Adrenal gland (tissue), 12 donors: Measurements from ENCODE around the gene CRY1. TPM values are rescaled to one million over a fixed set of nuclear protein-coding genes. Genes with fewer than 3 reads are reported as not detected.
A peak's percentile ranks its signal among the peaks of the same experiment; 100 is the strongest.

Experiments used
- DNase-seq, 7 donors: peaks; one replicate each; pipeline ENCODE4 v3.0.0-alpha.2; 2019 to 2020
- H3K27ac ChIP-seq, 5 donors: fragments of 200-600 bp; sonication (generic) in 4 of 5; 1 replicate in 3 of 5; 2 replicates in 2 of 5; pipeline versions ENCODE4 v1.5.1 to v1.8.0; 2016 to 2020; ENCODE audit warnings: mild to moderate bottlenecking in 1 of 5
- H3K27me3 ChIP-seq: fragments of 200-600 bp; 2 replicates; pipeline ENCODE4 v1.8.0; 2021
- H3K36me3 ChIP-seq, 2 donors: fragments of 200-600 bp; replicated peaks in 1 of 2; 1 replicate in 1 of 2; 2 replicates in 1 of 2; pipeline versions ENCODE4 v1.5.1 to v1.8.0; 2018 to 2022
- H3K4me1 ChIP-seq, 2 donors: fragments of 200-600 bp; replicated peaks in 1 of 2; 1 replicate in 1 of 2; 2 replicates in 1 of 2; pipeline versions ENCODE4 v1.5.1 to v1.8.0; 2018 to 2021
- H3K4me3 ChIP-seq, 4 donors: fragments of 200-600 bp; sonication (generic) in 3 of 4; one replicate each; pipeline ENCODE4 v1.5.1; 2016 to 2018
- H3K9me3 ChIP-seq, 3 donors: fragments of 200-600 bp; sonication (generic) in 1 of 3; replicated peaks in 1 of 3; 1 replicate in 2 of 3; 2 replicates in 1 of 3; pipeline versions ENCODE4 v1.5.1 to v1.8.0; 2016 to 2021
- POLR2A ChIP-seq, 2 donors: fragments of 450-650 bp; IDR thresholded peaks; one replicate each; pipeline ENCODE4 v1.6.1; 2017; ENCODE audit warnings: antibody characterized with exemption in 2 of 2, mild to moderate bottlenecking in 2 of 2, moderate library complexity in 1 of 2
- WGBS, 4 donors: extraction: QIAGEN DNeasy Blood & Tissue Kit in 2 of 4; methylation state at CpG; one replicate each; pipeline versions ENCODE4 v1.1.5 to v1.1.7; 2013 to 2017; 5-methylcytosine and 5-hydroxymethylcytosine counted together
- intact Hi-C, 2 donors: fragments of 100-400 bp; cut with DNase I; formaldehyde crosslinking; loops; one replicate each; pipeline versions ENCODE4 v1.14.1 to v1.15.0; 2022 to 2023
- polyA plus RNA-seq, 3 donors: library from polyadenylated mRNA; stranded (reverse); fragments of 200-250 nt in 2 of 3; fragments of 350-450 nt in 1 of 3; fragmentation: Illumina TruSeq in 1 of 3; extraction: RNeasy Lipid Tissue Mini Kit (QIAGEN cat#74804) in 1 of 3; gene quantifications; one replicate each; pipeline ENCODE4 v1.2.3, GENCODE V29; 2013 to 2014
- total RNA-seq, 9 donors: library from RNA; depleted of rRNA in 4 of 9; stranded (reverse); fragments of >200 nt in 4 of 9; fragments of 120-200 nt in 1 of 9; fragmentation: NEBNext Ultra II Directional in 1 of 9; extraction: Animal tissue kit (Norgen Biotek cat#: 25700) in 1 of 9; gene quantifications; one replicate each; pipeline versions ENCODE4 v1.1.0 to v1.2.4, GENCODE V29; 2013 to 2023
- TF ChIP-seq, protein P1 (sequence below), 6 experiments: fragments of 450-650 bp in 4 of 6; fragments of 200-600 bp in 2 of 6; sonication (generic) in 1 of 6; IDR thresholded peaks; 1 replicate in 5 of 6; 2 replicates in 1 of 6; pipeline versions ENCODE4 v1.5.1 to v1.8.0; 2016 to 2021; ENCODE audit warnings: antibody characterized with exemption in 6 of 6, mild to moderate bottlenecking in 2 of 6, moderate library complexity in 1 of 6
- donor health status: healthy with polysubstance abuse.
- donor health status: Bipolar disorder and iron deficiency.
- donor health status: DM: yes; HTN: yes; CAD: no.
- donor health status: DM: no; HTN: no; CAD: no.
- donor health status: DM: no; HTN: no; CAD: no.
- donor health status: DM: yes; HTN: yes; CAD: no.

CRY1 gene
- total and polyA plus RNA-seq, 12 donors = 4.7 to 51.5 (median 11.6) TPM

DNA sequence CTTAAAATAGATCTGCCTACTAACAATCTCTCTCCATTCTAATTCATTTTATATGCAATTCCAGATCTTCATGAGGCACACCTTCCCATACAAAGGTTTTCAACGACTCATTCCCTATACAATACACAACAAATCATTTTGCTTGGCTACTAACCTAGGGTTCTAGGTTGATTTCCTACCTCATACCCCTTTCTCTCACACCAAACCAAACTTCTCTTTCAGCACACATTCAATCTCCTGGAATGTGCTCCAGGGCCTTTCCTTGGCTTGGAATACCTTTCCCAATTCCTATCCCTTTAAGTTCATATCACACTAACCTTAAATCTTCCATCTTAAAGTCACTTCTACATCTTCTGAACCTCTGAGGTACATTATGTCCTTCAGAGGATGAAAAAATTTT lies 67.7 kb downstream of the CRY1 start:
- 83 to 95% (median 90%) methylated on average over 1 of the region's 1 CpG for WGBS, 4 donors

DNA sequence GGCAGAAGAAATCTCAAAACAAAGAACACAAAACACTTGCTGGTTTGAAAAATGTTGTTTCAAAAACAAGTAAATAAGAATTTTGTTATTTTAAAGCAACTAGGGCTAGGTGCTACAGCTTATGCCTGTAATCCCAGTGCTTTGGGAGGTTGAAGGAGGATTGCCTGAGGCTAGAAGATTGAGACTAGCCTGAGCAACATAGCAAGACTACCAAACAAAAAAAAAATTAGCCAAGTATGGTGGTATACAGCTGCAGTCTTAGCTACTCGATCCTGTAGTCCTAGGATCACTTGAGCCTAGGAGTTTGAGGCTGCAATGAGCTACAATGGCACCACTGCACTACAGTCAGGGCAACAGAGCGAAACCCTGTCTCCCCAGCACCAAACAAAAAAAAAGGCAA lies 73.8 kb downstream of the CRY1 start:
- TF ChIP-seq, protein P1, sequence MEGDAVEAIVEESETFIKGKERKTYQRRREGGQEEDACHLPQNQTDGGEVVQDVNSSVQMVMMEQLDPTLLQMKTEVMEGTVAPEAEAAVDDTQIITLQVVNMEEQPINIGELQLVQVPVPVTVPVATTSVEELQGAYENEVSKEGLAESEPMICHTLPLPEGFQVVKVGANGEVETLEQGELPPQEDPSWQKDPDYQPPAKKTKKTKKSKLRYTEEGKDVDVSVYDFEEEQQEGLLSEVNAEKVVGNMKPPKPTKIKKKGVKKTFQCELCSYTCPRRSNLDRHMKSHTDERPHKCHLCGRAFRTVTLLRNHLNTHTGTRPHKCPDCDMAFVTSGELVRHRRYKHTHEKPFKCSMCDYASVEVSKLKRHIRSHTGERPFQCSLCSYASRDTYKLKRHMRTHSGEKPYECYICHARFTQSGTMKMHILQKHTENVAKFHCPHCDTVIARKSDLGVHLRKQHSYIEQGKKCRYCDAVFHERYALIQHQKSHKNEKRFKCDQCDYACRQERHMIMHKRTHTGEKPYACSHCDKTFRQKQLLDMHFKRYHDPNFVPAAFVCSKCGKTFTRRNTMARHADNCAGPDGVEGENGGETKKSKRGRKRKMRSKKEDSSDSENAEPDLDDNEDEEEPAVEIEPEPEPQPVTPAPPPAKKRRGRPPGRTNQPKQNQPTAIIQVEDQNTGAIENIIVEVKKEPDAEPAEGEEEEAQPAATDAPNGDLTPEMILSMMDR (IDR thresholded peaks at IDR 0.05) = no peak
- no peak for TF ChIP-seq POLR2A (IDR thresholded peaks at IDR 0.05)
- Histone ChIP-seq H3K4me3 (no peak overlapping the region), H3K36me3 (no peaks in the 10 kb centered on the region), H3K27ac (no peak overlapping the region), H3K4me1 (peaks cover 0 to 6% of the 10 kb centered on the region in 2 donors), H3K27me3 (no peaks in the 10 kb centered on the region), H3K9me3 (no peaks in the 10 kb centered on the region)
- no peak for DNase-seq
- WGBS, 4 donors = 92 to 97% (median 93%) methylated on average over 2 of the region's 2 CpGs
- intact Hi-C loops = no loop called here

More for the DNA sequence above, 67.7 kb downstream of the CRY1 start:
- intact Hi-C loops = no loop called here
- Histone ChIP-seq H3K4me1 (peaks cover 14 to 42% of the 10 kb centered on the region in 2 donors), H3K27ac (no peak overlapping the region), H3K36me3 (no peaks in the 10 kb centered on the region), H3K27me3 (no peaks in the 10 kb centered on the region), H3K4me3 (no peak overlapping the region), H3K9me3 (no peaks in the 10 kb centered on the region)
- no peak for TF ChIP-seq POLR2A (IDR thresholded peaks at IDR 0.05)
- TF ChIP-seq, protein P1 (IDR thresholded peaks at IDR 0.05) = no peak
- DNase-seq = no peak

DNA sequence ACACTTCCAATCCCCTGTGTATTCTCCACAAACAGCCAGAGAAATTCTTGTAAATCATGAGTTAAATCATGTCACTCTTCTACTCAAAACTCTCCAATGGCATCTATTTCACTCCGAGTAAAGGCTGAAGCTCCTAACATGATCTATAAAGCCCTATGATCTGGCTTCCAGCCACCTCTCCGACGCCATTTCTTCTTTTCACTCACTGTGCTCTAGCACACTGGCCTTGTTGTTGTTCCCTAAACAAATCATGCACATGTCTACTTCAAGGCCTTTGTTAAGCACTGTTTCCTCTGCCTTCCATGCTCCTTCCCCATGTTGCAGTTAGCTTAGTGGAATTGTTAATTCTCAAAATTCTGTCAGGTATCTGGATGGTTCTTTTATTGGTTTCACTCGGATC lies 76.3 kb downstream of the CRY1 start:
- DNase-seq = peak in 6 of 7 donors; percentile 26 to 63 (median 32)
- intact Hi-C loops = no loop called here
- H3K4me3 ChIP-seq = no peak overlapping the region
- 52 to 61% (median 56%) methylated on average over 4 of the region's 4 CpGs for WGBS, 4 donors
- no peaks in the 10 kb centered on the region for H3K27me3 ChIP-seq
- TF ChIP-seq, protein P1 (IDR thresholded peaks at IDR 0.05) = no peak
- no peak for TF ChIP-seq POLR2A (IDR thresholded peaks at IDR 0.05)
- H3K27ac ChIP-seq = no peak overlapping the region
- no peaks in the 10 kb centered on the region for H3K9me3 ChIP-seq
- H3K4me1 ChIP-seq = peaks cover 0 to 6% of the 10 kb centered on the region in 2 donors
- no peaks in the 10 kb centered on the region for H3K36me3 ChIP-seq

DNA sequence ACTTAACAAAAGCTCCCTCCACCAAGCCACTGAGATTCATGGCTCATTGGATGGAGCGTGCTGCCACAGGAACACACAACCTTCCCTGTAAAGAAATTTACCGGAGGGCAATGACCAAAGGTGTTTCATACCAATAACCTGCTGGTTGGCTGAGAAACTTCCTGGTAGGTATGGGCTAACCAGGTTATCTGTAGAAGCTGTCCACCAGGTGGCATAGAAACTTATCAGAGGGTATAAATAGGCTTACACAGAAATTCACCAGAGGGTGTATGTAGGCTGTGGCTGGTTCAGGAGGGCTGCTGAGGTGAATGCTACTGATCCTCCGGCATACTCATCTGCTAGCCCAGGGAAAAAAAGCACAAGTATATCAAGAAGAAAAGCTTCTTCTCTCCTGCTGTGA lies 79.3 kb downstream of the CRY1 start:
- intact Hi-C loops = no loop called here
- H3K27me3 ChIP-seq = no peaks in the 10 kb centered on the region
- no peak overlapping the region for H3K4me3 ChIP-seq
- no peaks in the 10 kb centered on the region for H3K36me3 ChIP-seq
- DNase-seq = no peak
- TF ChIP-seq, protein P1 (IDR thresholded peaks at IDR 0.05) = no peak
- TF ChIP-seq POLR2A (IDR thresholded peaks at IDR 0.05) = no peak
- H3K27ac ChIP-seq = no peak overlapping the region
- WGBS, 4 donors = 67 to 86% (median 81%) methylated on average over 3 of the region's 3 CpGs
- H3K4me1 ChIP-seq = peaks cover 0 to 6% of the 10 kb centered on the region in 2 donors
- no peaks in the 10 kb centered on the region for H3K9me3 ChIP-seq
